ENCODE data around the gene ZCCHC7.

The ZCCHC7 gene

GRCh38 chr9:37407468-37407867, 287.1 kb downstream of the ZCCHC7 start:
- TF ChIP-seq TAF1 (IDR thresholded peaks at IDR 0.05; ENCODE audit: borderline replicate concordance, insufficient read depth, low read length): no peak

Measured in PFSK-1 (cell line).